ENCODE measurements around the gene DSE. TPM values are rescaled to one million over a fixed set of nuclear protein-coding genes. Genes with fewer than 3 reads are reported as not detected.

The DSE gene
- total RNA-seq, 1 experiment from 2014 or later: 5.4 TPM

DNA sequence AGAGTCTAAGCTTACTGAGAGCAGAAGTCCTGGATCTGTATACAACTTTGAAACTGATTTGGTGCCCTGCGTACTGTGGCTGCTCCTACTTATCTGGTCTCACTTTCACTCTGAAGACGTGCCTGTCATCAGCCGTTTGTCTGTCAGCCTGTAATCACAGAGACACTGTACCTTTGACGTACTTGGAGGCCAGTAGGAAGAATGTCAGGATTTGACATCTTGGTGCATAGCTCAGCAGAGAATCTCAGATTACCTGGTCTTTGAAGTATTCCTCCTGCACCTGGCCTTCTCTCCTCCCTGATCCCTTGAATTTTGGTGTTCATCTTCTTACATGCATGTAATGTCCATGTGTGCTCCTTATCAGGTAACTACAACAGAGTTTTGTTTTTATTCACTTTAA is 37.7 kb downstream of the DSE start:
- no peaks in the 10 kb centered on the region for H3K4me1 ChIP-seq (ENCODE audit: control insufficient read depth, insufficient read depth, low read length)
- H3K9me3 ChIP-seq (ENCODE audit: control insufficient read depth, insufficient read depth, low read depth, low read length): no peaks in the 10 kb centered on the region
- in situ Hi-C loops (cut with HindIII; ENCODE audit: low pct_unique_long_range_greater_than_20kb, low sequenced_read_pairs) (no loop called here), intact Hi-C loops (cut with micrococcal nuclease; ENCODE audit: unreplicated experiment) (no loop called here)
- H3K4me3 ChIP-seq (ENCODE audit: low read depth in 2 of 2, low read length in 2 of 2): no peak overlapping the region
- ChIA-PET CTCF (no interaction called here), POLR2A (no interaction called here)
- TF ChIP-seq SIN3A (IDR thresholded peaks at IDR 0.05; ENCODE audit: borderline replicate concordance, insufficient read depth, low read depth, low read length) (no peak), TCF7L2 (IDR thresholded peaks at IDR 0.05; ENCODE audit: low read depth, low read length) (no peak), POLR2AphosphoS5 (IDR thresholded peaks at IDR 0.05; ENCODE audit: low read depth, low read length) (no peak)
- TF ChIP-seq, protein P1, sequence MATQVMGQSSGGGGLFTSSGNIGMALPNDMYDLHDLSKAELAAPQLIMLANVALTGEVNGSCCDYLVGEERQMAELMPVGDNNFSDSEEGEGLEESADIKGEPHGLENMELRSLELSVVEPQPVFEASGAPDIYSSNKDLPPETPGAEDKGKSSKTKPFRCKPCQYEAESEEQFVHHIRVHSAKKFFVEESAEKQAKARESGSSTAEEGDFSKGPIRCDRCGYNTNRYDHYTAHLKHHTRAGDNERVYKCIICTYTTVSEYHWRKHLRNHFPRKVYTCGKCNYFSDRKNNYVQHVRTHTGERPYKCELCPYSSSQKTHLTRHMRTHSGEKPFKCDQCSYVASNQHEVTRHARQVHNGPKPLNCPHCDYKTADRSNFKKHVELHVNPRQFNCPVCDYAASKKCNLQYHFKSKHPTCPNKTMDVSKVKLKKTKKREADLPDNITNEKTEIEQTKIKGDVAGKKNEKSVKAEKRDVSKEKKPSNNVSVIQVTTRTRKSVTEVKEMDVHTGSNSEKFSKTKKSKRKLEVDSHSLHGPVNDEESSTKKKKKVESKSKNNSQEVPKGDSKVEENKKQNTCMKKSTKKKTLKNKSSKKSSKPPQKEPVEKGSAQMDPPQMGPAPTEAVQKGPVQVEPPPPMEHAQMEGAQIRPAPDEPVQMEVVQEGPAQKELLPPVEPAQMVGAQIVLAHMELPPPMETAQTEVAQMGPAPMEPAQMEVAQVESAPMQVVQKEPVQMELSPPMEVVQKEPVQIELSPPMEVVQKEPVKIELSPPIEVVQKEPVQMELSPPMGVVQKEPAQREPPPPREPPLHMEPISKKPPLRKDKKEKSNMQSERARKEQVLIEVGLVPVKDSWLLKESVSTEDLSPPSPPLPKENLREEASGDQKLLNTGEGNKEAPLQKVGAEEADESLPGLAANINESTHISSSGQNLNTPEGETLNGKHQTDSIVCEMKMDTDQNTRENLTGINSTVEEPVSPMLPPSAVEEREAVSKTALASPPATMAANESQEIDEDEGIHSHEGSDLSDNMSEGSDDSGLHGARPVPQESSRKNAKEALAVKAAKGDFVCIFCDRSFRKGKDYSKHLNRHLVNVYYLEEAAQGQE (IDR thresholded peaks at IDR 0.05; ENCODE audit: insufficient read depth in 1 of 2, low read depth in 2 of 2, low read length in 1 of 2): no peak
- TF ChIP-seq, protein P2, sequence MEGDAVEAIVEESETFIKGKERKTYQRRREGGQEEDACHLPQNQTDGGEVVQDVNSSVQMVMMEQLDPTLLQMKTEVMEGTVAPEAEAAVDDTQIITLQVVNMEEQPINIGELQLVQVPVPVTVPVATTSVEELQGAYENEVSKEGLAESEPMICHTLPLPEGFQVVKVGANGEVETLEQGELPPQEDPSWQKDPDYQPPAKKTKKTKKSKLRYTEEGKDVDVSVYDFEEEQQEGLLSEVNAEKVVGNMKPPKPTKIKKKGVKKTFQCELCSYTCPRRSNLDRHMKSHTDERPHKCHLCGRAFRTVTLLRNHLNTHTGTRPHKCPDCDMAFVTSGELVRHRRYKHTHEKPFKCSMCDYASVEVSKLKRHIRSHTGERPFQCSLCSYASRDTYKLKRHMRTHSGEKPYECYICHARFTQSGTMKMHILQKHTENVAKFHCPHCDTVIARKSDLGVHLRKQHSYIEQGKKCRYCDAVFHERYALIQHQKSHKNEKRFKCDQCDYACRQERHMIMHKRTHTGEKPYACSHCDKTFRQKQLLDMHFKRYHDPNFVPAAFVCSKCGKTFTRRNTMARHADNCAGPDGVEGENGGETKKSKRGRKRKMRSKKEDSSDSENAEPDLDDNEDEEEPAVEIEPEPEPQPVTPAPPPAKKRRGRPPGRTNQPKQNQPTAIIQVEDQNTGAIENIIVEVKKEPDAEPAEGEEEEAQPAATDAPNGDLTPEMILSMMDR (IDR thresholded peaks at IDR 0.05): no peak
- no peaks in the 10 kb centered on the region for H3K36me3 ChIP-seq (ENCODE audit: control insufficient read depth, insufficient read depth, low read length)
- no peak overlapping the region for H3K27ac ChIP-seq (ENCODE audit: low read length)
- ATAC-seq (no peak), DNase-seq (ENCODE audit: low read depth, low spot score) (no peak)
- H3K27me3 ChIP-seq (ENCODE audit: control insufficient read depth, insufficient read depth, low read length): 0 out of 2 replicates have a peak, but pooled peaks cover under 1% of the 10 kb centered on the region
- no TSS peak for BruUV-seq (replicated peaks)

DNA sequence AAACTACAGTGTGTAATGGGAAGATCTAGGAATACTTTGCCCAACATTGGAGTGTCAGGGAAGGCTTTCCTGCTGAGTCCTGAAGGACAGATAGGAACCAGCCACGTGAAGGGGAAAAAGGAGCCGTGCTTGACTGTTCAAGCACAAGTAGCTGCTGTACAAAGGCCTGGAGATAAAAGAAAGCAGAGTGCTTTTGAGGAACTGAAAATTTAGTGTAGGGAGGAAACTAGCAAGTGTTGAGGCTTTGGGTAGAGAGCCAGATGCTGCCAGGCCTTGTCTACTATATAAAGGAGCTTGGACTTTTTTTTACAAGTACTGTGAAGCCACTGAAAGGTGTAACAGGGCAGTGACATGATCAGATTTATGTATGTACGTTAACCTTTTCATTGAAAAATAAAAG is 39.0 kb downstream of the DSE start:
- ATAC-seq: no peak
- Histone ChIP-seq H3K9me3 (ENCODE audit: control insufficient read depth, insufficient read depth, low read depth, low read length) (no peaks in the 10 kb centered on the region), H3K36me3 (ENCODE audit: control insufficient read depth, insufficient read depth, low read length) (no peaks in the 10 kb centered on the region), H3K27me3 (ENCODE audit: control insufficient read depth, insufficient read depth, low read length) (no peaks in the 10 kb centered on the region), H3K4me1 (ENCODE audit: control insufficient read depth, insufficient read depth, low read length) (no peaks in the 10 kb centered on the region), H3K27ac (ENCODE audit: low read length) (no peak overlapping the region), H3K4me3 (ENCODE audit: low read depth in 2 of 2, low read length in 2 of 2) (no peak overlapping the region)
- BruUV-seq (replicated peaks): no TSS peak
- TF ChIP-seq, protein P1 (IDR thresholded peaks at IDR 0.05; ENCODE audit: insufficient read depth in 1 of 2, low read depth in 2 of 2, low read length in 1 of 2): no peak
- TF ChIP-seq POLR2AphosphoS5 (IDR thresholded peaks at IDR 0.05; ENCODE audit: low read depth, low read length) (no peak), TCF7L2 (IDR thresholded peaks at IDR 0.05; ENCODE audit: low read depth, low read length) (no peak), SIN3A (IDR thresholded peaks at IDR 0.05; ENCODE audit: borderline replicate concordance, insufficient read depth, low read depth, low read length) (no peak)
- TF ChIP-seq, protein P2 (IDR thresholded peaks at IDR 0.05): no peak
- in situ Hi-C loops (cut with HindIII; ENCODE audit: low pct_unique_long_range_greater_than_20kb, low sequenced_read_pairs) (no loop called here), intact Hi-C loops (cut with micrococcal nuclease; ENCODE audit: unreplicated experiment) (no loop called here)
- CTCF ChIA-PET: no interaction called here
- POLR2A ChIA-PET: no interaction called here
- no peak for DNase-seq (ENCODE audit: low read depth, low spot score)

Data from Panc1 (cell line).